Skeletal muscle tissue (tissue), 4 donors: ENCODE data around the gene CNTROB. TPM values are rescaled to one million over a fixed set of nuclear protein-coding genes. Genes with fewer than 3 reads are reported as not detected.
A peak's percentile ranks its signal among the peaks of the same experiment; 100 is the strongest.

Source experiments
- H3K27ac ChIP-seq: one replicate; pipeline ENCODE4 v1.7.0; 2013; ENCODE audit warnings: mild to moderate bottlenecking, low read depth, low read length, inconsistent platforms
- H3K27me3 ChIP-seq, 3 donors: one replicate each; pipeline ENCODE4 v1.7.0; 2013; ENCODE audit warnings: low read length in 3 of 3; ENCODE audit not compliant: control insufficient read depth in 3 of 3, insufficient read depth in 3 of 3
- H3K36me3 ChIP-seq, 3 donors: one replicate each; pipeline ENCODE4 v1.7.0; 2013; ENCODE audit warnings: low read length in 3 of 3; ENCODE audit not compliant: control insufficient read depth in 3 of 3, insufficient read depth in 3 of 3
- H3K4me1 ChIP-seq, 3 donors: one replicate each; pipeline ENCODE4 v1.7.0; 2013; ENCODE audit warnings: low read length in 3 of 3, mild to moderate bottlenecking in 3 of 3; ENCODE audit not compliant: control insufficient read depth in 3 of 3, insufficient read depth in 3 of 3
- H3K4me3 ChIP-seq, 3 donors: one replicate each; pipeline ENCODE4 v1.7.0; 2013; ENCODE audit warnings: low read length in 3 of 3
- H3K9ac ChIP-seq, 3 donors: one replicate each; pipeline ENCODE4 v1.7.0; 2013; ENCODE audit warnings: low read length in 3 of 3, mild to moderate bottlenecking in 3 of 3, moderate library complexity in 2 of 3, low read depth in 1 of 3
- H3K9me3 ChIP-seq, 3 donors: one replicate each; pipeline ENCODE4 v1.7.0; 2013; ENCODE audit warnings: low read length in 3 of 3; ENCODE audit not compliant: control insufficient read depth in 3 of 3
- total RNA-seq: library from RNA; depleted of rRNA; stranded (reverse); fragments of >200 nt; gene quantifications from one replicate; pipeline ENCODE4 v1.2.3, GENCODE V29; 2014
- donor health status: Osteomylitis.

Gene CNTROB
- total RNA-seq, 1 donor from 2014 or later = 9.9 TPM

DNA sequence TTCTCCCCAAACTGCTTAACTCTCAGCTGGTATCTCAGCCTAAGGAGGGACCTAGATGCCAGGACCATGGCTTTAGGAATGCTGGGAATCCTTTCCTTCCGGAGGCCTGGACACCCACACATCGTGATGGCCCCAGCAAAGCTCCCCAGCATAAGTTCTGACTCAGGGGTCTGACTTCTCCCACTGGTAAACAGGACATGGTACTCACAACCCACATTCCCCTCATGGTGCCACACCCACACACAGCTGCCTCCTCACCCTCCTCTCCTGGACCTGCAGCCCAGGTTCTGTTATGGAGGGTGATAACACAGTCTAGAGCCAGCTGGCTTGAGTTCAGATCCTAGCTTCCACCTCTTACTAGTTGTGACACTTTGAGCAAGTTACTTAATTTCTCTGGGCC is 15.2 kb upstream of the CNTROB start:
- H3K36me3 ChIP-seq = no peaks in the 10 kb centered on the region
- H3K27ac ChIP-seq = peak overlapping the region; percentile 74
- H3K9me3 ChIP-seq = no peaks in the 10 kb centered on the region
- no peaks in the 10 kb centered on the region for H3K27me3 ChIP-seq
- peaks cover 15 to 23% (median 21%) of the 10 kb centered on the region in 3 donors for H3K4me1 ChIP-seq
- H3K9ac ChIP-seq = peak overlapping the region in 2 of 3 donors; percentile 51 to 79
- H3K4me3 ChIP-seq = peak overlapping the region in 2 of 3 donors; percentile 56 to 88

GRCh38 chr17:7922269-7922844 is 9.6 kb upstream of the CNTROB start:
- Histone ChIP-seq H3K9me3 (no peaks in the 10 kb centered on the region), H3K27ac (peak overlapping the region; percentile 14), H3K4me3 (peak overlapping the region; percentile 68 to 76 (median 75)), H3K27me3 (no peaks in the 10 kb centered on the region), H3K9ac (peak overlapping the region; percentile 66 to 83 (median 75)), H3K4me1 (peaks cover 11 to 13% (median 13%) of the 10 kb centered on the region in 3 donors), H3K36me3 (no peaks in the 10 kb centered on the region)

DNA sequence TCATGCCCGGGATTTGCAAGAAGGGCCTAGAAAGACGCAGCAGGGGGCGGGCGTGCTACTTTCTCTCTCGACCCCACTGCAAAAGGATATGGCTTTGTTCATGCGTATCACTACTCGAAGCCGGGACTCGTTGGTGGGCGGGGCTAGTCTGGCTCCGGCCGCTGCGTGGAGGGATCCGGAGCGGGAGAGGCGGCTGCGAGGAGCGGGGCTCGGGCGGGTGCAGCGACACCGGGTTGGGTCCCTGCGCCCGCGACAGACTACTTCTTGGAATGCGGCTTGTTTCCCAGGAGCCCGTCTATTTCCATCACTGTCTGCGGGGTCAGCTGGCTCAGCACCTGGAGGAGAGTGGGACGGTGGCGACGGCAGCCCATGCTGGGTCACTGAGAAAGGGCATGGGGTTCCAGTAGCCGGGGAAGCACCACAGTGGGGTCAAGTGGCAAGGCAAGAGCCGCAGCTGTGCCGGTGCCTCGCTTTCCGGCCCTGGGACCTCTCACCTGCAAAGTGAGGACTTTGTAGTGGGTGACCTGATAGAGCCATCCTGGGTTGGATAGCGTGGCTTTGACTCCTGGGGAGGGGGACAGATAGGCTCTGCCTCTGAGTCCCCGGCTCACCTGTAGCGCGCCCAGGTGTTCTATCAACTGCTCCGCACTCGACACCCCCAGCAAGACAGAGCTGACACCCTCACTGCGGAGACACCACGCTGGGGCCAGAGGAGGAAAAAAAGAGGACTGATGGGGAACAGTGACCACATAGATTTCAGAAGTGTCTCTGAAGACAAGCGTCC is 9.0 kb upstream of the CNTROB start:
- Histone ChIP-seq H3K27ac (peak overlapping the region; percentile 14), H3K36me3 (no peaks in the 10 kb centered on the region), H3K9ac (peak overlapping the region; percentile 66 to 83 (median 75)), H3K4me3 (peak overlapping the region; percentile 68 to 76 (median 75)), H3K4me1 (peaks cover 11 to 13% (median 13%) of the 10 kb centered on the region in 3 donors), H3K27me3 (no peaks in the 10 kb centered on the region), H3K9me3 (no peaks in the 10 kb centered on the region)

GRCh38 chr17:7927596-7927995 is 4.4 kb upstream of the CNTROB start:
- H3K27me3 ChIP-seq = no peaks in the 10 kb centered on the region
- no peak overlapping the region for H3K4me3 ChIP-seq
- no peak overlapping the region for H3K9ac ChIP-seq
- no peak overlapping the region for H3K27ac ChIP-seq
- peaks cover 17 to 26% (median 23%) of the 10 kb centered on the region in 3 donors for H3K4me1 ChIP-seq
- no peaks in the 10 kb centered on the region for H3K9me3 ChIP-seq
- peaks cover 0 to 8% (median 2%) of the 10 kb centered on the region in 3 donors for H3K36me3 ChIP-seq

DNA sequence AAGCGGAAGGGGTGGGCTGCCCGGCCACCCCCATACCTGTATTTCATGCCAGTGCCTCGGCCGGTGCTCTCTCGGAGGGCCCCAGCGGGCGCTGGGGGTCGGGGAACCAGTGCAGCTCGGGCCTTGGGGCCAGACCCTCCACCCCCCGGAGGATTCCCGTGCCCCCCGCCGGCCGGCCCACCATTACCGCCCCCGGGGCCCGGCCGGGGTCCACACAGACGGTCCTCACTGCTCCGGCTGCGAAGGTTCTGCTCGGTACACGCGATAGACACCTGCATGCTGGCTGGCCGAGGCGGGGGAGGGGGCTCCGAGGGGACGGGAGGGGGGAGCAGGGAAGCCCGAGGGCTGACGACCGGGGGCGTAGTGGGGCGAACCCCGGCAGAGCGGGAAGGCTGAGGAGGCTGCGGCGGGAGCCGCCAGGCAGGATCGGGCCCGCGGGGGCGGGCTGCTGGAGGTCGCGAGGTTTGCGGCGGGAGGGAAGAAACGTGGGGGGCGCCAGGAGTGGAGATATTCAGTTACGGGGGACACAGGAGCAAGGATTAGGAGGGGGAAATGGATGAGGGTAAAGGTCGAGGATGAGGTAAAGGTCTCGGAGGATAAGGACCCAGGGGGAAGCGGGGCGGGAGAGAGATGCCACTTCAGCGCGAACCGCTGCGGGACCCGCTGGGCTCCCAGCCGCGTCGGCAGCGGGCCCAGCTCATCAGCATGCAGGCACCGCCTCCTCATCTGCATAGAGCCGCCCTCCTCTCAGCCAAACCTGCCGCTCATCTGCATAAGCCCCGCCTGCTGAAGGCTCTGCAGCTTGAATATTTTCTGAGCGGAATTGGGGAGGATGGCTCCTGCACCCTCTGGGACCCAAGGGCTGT is 2.6 kb upstream of the CNTROB start, which contains the start of gene KCNAB3:
Gene KCNAB3 (minus strand): TSS at position 699 of the 866 bp plus-strand sequence. CDS start 421 bp downstream, at position 278.
- H3K4me3 ChIP-seq = peak within 1 kb of the TSS in 1 of 3 donors; percentile 22
- peaks cover 20 to 28% (median 25%) of the 10 kb centered on the region in 3 donors for H3K4me1 ChIP-seq
- no peaks in the 10 kb centered on the region for H3K27me3 ChIP-seq
- H3K9me3 ChIP-seq = no peaks in the 10 kb centered on the region
- H3K27ac ChIP-seq = no peak within 1 kb of the TSS
- peak within 1 kb of the TSS in 1 of 3 donors; percentile 3 for H3K9ac ChIP-seq
- peaks cover 0 to 8% (median 6%) of the 10 kb centered on the region in 3 donors for H3K36me3 ChIP-seq

DNA sequence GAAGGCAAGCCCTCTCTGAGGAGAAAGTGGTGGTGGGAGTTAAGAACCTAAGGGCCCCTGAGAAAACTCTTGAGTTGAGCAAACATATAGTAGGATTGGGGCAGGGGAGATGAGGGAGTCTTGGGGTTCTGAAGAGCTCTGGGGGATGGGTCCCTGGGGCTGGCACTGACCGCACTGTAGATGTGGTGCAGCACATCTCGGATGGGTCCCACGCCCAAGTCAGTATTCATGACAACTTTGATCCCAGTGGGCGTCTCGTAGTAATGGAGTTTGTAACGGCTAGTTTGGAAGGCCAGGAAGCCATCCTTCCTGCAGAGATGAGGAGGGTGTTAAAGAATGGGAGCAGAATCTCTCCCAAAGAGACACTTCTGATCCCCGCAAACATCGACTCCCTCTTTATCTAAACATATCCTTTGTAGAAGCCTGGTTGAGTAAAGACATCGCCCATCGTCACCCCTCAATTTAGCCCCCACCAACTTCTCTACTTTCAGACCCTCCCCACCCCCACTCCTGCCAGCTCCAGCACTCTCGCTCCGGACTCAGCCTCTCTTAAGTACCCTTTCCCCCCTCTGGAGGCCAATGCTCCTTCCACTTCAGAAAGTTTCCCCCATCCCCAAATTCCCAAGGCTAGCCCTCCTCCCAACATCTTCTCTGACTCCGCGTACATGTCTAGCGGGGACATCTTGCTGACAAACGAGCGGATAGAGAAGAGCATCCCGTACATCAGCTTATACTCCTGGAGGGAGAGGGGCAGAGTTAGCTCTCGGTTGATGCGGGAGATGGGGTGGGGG is 970 bp upstream of the CNTROB start:
- Histone ChIP-seq H3K4me1 (peaks cover 20 to 28% (median 25%) of the 10 kb centered on the region in 3 donors), H3K27ac (peak overlapping the region; percentile 85), H3K27me3 (no peaks in the 10 kb centered on the region), H3K9ac (peak overlapping the region; percentile 82 to 94 (median 88)), H3K36me3 (peaks cover under 1 to 14% (median 13%) of the 10 kb centered on the region in 3 donors), H3K9me3 (no peaks in the 10 kb centered on the region), H3K4me3 (peak overlapping the region; percentile 98 to 100 (median 98))

- Histone ChIP-seq H3K4me3 (peak overlapping the region; percentile 98 to 100 (median 98)), H3K4me1 (peaks cover 20 to 28% (median 25%) of the 10 kb centered on the region in 3 donors), H3K27me3 (no peaks in the 10 kb centered on the region), H3K27ac (peak overlapping the region; percentile 85), H3K9me3 (no peaks in the 10 kb centered on the region), H3K36me3 (peaks cover 12 to 26% (median 13%) of the 10 kb centered on the region in 3 donors), H3K9ac (peak overlapping the region; percentile 81 to 94 (median 93))
Observed at GRCh38 chr17:7932483-7932891, 481 bp downstream of the CNTROB start.

DNA sequence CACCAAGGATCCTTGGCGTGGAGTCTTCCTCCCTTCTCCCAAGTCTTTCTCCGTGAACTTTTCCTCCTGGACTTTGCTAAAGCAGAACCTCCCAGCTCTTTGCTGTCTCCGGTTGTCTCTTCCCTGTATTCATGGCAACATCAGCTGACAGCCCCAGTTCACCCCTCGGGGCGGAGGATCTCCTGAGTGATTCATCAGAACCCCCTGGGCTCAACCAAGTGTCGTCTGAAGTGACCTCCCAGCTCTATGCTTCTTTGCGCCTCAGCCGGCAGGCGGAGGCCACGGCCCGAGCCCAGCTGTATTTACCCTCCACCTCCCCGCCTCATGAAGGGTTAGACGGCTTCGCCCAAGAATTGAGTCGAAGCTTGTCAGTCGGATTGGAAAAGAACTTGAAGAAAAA is 943 bp downstream of the CNTROB start:
- Histone ChIP-seq H3K9ac (peak overlapping the region; percentile 81 to 94 (median 93)), H3K4me1 (peaks cover 20 to 28% (median 25%) of the 10 kb centered on the region in 3 donors), H3K27ac (peak overlapping the region; percentile 85), H3K36me3 (peaks cover 12 to 26% (median 13%) of the 10 kb centered on the region in 3 donors), H3K4me3 (peak overlapping the region; percentile 98 to 100 (median 98)), H3K27me3 (no peaks in the 10 kb centered on the region), H3K9me3 (no peaks in the 10 kb centered on the region)

DNA sequence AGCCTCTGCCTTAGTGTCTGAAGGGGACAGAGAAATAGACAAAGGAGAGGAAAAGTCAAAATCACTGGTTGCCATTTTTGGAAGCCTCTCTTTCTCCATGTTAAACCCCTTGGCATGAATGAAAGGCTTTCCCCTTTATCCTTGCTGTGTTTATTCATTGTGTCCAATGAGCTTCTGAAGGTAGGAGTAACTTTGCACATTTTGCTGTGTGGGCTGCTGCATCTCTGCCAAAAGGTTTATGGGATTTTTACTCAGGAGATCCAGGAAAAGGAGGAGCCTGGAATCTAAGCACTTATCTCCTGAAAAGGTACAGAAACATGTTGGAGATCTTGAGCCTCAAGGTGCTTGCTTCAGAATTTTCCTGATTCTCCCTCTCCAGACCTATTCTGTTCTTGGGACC is 3.9 kb downstream of the CNTROB start:
- peaks cover 20 to 25% (median 24%) of the 10 kb centered on the region in 3 donors for H3K4me1 ChIP-seq
- no peak overlapping the region for H3K9ac ChIP-seq
- H3K36me3 ChIP-seq = peaks cover 15 to 40% (median 27%) of the 10 kb centered on the region in 3 donors
- no peak overlapping the region for H3K4me3 ChIP-seq
- H3K9me3 ChIP-seq = no peaks in the 10 kb centered on the region
- no peaks in the 10 kb centered on the region for H3K27me3 ChIP-seq
- H3K27ac ChIP-seq = no peak overlapping the region
